NT2/D1 (cell line): ENCODE data around the gene OR10X1.

ENCODE experiments used
- YY1 ChIP-seq: IDR thresholded peaks from 2 replicates; pipeline ENCODE4 v1.6.1; 2011; ENCODE audit not compliant: insufficient read length, insufficient read depth
- ZNF274 ChIP-seq: IDR thresholded peaks from 2 replicates; pipeline ENCODE4 v1.6.1; 2011; ENCODE audit warnings: mild to moderate bottlenecking, low read depth, low read length

GRCh38 chr1:158600735-158601134, 21.0 kb upstream of the OR10X1 start:
- TF ChIP-seq ZNF274 = no peak
- TF ChIP-seq YY1 = no peak
